Glomerular visceral epithelial cell (primary cell): Measurements from ENCODE around the gene AMMECR1.

ENCODE experiments used
- DNase-seq: peaks from one replicate; pipeline ENCODE4 v3.0.0-alpha.2; 2016; ENCODE audit errors: extremely low spot score

The AMMECR1 gene

DNA sequence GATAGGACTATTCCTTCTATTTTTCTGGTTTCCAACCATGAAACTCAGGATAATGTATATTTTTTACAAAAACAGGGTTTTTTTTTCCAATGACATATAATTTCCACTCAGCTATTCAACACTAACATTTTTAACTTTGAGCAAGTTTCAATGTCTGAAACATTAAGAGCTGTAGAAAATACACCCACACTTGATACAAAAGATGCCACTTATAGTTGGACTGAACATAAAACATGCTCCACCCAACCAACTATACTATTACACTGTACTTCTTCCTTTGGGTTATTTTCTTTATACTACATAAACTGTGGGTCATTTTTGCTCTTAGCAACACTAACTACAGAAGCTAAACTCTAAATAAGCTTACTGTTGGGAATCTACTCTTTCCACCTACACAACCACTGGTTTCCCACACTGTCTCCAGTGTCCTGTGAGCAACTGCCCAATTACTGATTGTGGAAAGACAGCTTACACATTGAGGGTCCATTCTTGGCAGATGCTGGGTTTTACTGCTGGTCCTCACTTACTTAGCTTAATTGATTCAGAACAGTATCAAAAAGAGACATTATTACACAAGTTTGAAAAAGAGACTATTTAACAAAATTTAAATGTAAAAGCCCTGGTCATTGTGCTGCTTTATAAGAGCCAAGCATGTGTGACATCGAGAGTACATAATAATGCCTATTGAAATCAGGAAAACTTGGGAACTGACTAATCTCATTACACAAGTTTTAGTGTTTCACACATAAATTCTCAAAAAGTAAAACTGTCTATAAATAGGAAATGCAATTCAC is 6.3 kb downstream of the AMMECR1 start:
- DNase-seq = no peak

DNA sequence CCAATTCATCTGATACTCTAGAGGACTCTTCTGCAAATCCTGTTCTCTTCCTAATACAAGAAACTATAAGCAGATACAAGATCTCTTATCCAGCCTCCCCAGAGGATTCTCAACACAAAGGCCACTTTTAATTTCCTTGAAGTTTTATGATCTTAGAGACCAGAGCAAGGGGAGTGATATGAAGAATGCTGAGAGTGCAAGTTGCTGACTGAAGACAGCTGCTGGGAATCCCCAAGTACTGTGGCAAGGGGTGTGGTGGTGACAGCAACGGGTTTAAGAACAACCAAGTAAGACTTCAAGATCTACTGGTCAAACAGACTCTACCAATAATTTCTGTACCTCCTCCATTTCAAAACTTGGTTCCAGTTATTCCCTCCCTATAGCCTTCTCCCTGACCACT is 7.0 kb downstream of the AMMECR1 start:
- peak; percentile 10 for DNase-seq

DNA sequence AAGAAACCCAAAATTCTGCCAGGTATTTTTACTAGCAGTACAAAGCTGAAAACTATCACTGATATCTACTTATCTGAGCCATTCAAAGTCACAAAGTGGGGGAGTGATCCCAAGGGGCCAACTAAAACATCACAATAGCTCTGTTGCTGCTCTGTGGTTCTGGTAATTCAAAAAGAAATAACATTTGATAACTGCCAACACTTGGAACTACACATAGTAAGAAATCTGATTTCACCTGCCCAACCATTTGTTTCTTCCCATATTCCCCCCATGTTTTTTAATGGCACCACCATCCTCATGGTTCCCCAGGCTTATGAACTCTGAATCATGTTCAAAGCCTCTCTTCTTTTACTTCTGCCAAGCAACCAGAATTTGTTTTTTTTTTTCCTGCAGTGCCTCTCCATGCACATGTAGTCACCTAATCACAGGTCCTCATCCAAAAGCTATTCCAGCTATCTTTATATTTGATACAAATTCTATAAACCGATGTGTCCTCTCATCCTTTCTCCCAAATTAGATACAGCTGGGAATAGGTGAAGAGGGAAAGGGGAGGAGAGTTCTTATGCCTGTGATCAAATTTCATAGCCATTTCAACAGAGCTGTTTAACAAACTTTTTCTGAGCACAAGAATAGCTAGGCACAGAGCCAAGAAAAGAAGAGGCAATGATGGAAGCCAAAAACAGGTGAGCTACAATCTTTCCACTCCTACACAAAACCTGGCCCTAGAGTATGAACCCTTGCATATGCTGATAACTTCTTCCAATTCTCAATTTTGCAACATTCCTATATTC is 7.7 kb downstream of the AMMECR1 start:
- DNase-seq = no peak

DNA sequence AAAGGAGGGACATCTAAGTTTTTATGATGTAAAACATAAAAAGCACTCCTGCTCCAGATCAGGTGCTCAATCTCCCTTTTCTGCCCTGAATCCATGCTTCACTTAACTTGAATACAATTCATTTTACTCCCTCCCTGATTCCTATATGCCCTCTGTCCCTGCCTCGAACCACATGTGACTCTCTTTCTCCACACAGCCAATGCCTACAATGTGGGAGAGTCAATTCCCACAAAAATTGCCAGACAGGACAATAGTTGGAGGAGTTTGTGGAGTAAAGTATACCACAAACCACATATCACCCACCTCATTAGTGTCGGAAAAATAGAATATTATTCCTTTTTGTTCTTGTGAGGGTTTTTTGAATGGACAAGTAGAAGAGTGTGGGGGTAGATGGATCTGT is 9.7 kb downstream of the AMMECR1 start:
- no peak for DNase-seq

DNA sequence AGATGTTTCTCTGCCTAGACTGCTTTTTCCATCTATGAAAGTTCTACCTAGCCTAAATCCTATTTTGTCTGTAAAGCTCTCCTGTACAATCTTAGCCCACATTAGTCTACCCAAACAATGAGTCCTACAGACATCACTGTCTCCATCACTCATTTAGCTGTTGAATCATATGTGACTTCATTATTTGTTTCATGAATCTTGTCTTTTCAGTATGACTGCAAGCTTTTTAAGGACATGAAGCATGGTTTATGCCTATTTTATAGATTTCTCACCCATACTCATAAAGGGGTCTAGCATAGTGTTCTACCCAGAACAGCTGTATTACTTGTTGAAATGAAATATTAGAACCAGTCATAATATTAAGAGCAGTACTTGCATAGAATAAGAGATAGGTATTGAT is 13.0 kb downstream of the AMMECR1 start:
- DNase-seq = no peak

DNA sequence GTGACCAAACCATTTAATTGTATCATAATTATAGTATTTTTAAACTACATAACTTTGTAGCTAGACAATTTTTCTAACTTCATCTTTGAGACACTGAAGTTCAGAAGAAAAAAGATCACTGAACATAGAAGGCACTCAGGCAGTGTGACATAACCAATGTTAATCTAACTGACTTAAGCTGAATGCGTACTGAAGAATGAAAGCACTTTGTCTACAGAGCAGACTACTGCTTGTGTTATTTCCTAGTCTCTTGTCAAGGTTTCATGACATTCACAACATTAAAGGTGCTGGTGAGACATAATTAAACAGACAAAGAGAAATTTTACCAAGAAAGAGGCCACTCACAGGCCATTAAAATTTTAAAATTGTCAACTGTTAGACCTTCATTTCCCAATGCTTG is 13.5 kb downstream of the AMMECR1 start:
- no peak for DNase-seq

DNA sequence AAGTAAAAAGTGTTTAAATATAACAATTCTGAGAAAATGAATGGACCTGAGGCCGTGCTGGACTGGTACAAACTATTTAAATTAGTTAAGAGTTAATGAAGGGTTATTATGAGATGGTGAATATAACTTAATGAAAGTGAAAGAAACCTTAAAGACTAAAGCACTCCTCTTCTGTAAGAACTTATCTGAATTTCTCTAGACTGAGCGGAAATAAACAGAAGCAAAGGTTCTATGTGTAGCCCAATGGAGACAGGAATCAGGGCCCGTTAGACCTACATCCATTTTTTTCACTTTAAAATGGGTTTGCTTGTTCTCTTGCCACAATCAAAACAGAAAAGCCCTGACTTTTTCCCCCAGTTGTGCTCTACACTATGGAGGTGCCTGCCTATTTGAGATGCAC is 14.9 kb downstream of the AMMECR1 start:
- DNase-seq = no peak

DNA sequence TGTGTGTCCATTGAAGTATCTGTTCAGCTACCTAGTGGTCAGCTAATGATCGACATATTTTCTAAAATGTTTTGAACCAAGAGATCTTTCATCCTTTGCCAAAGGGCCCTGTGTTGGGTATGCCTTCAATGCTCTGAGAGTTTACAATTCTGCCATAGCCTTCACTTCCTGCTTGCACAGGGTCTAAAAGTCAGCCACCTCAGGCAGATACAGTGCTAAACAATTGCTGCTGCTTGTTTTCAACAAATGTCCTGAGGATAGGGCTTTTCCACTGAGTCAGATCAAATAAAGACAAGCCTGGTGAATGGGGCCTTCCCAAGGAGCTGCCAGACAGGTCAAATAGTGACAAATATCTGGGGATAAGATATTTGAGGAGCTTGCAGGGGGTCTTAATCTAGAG is 16.7 kb downstream of the AMMECR1 start:
- no peak for DNase-seq

DNA sequence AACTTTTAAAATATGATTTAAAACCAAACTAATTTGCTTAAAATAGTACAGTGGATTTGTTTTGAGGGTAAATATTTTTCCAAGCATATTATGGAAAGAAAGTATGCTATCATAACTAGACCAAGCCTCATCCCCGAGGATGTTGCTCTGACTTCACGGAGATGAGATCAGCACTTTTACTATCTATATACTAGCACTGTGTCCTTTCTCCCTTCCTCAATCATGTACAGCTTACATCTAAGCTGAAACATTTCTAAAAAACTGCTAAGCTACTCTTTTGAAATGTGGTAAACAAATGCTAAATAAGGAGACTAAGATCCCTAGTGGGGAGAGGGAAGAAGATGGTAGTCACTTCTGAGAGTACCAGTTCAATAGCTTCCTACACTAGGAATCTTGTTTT is 23.8 kb downstream of the AMMECR1 start:
- no peak for DNase-seq

DNA sequence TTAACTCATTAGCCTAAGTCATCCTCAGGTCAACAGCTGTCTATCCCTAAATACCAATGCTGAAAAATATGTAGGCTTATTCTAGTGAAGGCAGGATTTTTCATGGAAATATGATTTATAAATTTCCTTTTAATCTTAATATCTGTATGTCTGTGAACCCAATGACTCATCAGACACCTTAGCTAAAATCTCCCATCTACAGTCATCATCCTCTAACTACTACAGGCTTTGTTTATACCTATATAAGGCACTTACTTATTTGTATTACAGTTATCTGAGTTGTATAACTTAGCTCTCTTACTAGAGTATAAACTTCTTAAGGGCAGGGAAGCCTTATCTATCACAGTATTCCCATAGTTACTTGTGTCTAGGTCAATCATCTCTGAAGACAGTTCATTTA is 24.2 kb downstream of the AMMECR1 start:
- DNase-seq = no peak

DNA sequence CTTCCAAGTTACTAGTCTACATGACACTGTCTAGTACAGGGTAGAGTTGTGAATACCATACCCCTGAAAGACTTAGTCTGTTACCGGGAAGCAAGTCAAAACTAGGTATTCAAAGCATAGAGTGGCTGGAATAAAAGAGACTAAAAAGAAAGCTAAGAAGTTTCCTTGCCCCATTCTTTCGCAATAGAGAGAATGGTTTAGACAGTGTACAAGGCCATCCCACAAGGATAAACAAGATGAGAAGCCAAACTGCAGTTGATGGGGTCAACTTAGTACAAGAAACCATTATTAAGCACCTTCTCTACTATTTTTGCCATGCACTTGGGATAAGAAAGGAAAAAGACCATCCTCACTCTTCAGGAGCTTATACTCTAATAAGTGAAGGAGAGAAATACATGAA is 30.3 kb downstream of the AMMECR1 start:
- DNase-seq = no peak

DNA sequence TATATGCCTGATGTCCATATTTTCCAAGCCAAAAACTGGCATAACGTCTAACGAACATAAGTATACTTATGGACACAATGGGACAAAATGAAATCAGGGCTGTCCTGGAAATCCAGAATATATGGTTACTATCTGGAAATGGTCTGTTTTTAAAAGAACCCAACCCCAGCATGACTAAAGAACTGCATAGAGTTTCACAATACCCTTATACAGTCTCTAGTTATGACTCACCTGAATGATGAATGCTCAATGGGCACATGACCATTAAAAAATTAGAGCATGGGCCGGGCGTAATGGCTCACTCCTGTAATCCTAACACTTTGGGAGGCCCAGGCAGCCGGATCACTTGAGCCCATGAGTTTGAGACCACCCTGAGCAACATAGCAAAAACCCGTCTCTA is 31.8 kb downstream of the AMMECR1 start:
- DNase-seq = peak; percentile 71

DNA sequence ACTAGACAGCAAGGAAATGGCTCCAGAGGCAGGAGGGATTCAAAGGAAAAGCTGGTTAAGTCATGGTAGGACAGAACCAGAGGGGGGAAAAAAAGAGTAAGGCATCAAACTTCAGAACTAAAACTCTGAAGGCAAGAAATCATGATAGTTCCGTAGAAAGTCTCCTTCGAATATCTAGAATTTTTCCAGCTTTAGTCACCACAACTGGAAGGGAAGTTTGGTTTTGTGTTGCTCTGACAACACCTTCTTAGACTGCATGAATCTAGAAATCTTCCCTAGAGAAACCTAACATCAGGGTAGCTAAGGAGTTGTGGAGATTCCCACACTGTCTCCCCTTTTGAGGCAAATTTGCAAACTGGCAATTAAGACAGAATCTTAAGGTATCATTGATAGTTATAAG is 33.7 kb downstream of the AMMECR1 start:
- peak; percentile 79 for DNase-seq

DNA sequence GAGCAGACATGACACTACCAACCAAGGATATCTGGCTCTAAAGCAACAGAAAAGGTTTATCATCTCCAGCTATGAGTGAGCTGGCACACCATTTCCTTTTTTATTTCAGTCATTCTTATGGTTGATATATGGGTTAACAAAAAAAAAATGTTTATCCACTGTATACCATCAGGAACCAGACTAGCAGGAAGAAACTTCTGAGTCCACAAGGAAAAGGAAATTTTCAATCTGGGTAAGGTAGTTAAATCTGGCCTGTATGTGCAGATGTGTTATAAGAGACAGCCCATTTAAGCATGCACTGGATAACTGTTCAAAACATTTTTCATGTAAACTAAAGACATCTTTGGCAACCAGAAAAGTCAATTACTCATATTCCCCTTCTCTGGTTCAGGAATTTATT is 35.0 kb downstream of the AMMECR1 start:
- no peak for DNase-seq

DNA sequence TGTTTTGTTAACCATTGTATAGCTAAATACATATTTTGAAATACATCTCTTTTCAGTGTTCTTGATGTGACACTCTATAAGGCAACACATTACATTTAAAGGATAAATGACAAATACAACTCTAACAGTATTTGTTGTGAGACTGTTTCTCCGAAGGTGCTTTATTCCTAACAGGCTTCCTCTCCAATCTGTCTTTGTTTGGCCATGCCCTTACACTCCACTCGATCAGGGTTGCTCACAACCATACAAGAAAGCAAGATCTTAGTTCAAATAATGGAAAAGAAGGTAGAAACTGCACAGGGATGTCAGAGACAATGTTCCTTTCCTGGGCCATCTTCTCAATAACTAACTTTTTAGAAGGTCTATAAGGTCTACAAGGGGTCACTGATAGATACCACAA is 36.5 kb downstream of the AMMECR1 start:
- DNase-seq = no peak

DNA sequence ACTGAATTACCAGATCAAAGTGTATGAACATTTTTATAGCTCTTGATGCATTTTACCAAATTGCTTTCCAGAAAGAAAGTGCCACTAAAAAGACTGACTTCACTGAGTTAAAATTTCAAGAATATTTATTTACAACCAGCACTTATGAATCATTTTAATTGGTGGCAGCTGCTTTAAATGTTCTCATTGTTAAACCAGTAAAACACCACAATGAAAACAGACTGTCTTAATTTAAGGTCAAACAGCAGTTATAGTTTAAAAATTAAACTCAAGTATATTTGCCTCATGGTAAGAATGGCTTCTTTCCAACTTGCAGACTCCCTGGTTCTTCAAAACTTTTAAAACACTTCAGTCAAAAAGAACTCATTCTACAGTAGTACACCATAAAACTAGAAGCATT is 36.9 kb downstream of the AMMECR1 start:
- DNase-seq = peak; percentile 34

DNA sequence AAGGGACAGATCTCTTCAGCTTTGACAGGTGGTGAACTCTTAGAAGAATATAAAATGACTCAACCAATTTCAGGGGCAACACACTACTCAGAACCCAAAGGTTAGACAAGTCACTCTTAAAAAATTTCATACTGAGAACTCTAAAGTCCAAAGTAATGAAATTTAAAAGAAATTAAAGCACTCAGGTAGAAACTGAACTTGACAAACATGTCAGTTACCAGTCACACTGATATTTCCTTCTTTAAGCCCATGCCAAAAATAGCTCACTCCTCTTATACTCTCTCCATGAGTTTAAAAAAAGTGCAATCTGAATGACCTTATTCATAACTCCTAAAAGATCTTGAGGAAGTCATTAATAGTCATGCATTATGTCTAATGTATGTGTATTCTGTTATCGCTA is 40.3 kb downstream of the AMMECR1 start:
- no peak for DNase-seq

DNA sequence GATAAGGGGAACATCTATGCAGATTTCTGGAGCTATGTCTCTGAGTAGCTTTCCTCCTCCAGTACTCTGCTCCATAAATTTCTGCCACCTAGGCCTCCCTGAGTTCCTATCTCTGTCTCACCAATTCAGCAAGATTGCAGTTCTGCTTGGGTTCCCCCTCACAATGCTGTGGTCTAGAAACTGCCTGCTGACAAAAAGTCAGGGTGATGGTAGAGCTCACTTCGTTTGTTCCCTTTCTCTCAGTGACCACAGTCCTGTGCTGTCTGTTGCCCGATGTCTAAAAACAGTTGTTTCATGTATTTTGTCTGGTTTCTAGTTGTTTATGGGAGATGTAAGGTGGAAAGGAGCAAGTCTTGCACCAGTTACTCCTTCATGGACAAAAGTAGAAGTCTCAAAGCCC is 41.1 kb downstream of the AMMECR1 start:
- peak; percentile 69 for DNase-seq

DNA sequence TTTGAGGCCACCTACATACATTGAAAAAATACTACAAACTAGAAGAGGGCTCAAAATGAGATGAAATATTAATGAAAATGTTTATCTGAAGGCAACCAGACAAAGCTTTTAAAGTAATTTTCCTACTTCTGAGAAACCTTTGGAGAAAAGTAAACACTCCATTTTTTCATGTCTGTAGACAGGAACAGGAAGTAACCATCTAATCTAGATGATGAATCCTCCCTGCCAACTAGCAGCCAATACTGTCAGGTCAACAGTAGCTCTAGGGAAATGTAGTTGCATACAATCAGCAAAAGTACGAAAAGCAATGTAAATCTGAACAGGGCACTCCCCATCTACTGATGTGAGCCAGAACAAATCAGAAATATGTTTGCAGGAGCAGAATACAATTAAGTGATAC is 49.0 kb downstream of the AMMECR1 start:
- no peak for DNase-seq

DNA sequence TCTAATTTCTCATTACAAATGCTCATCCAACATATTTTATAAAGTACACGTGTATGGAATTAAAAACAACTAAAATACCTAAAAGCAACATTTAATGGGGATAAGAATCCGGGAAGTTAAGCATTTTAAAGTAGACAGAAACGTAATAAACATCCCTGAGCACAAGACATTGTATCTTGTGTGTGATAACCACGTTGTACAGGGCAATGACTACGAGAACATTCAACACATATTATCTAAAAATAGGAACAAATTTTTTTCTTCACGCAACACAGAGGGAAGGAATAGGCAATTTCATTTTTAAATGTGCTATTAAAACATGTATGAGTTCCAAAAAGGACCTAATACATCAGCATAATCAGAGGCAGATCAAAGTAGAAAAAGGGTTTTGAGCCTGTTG is 49.5 kb downstream of the AMMECR1 start:
- no peak for DNase-seq

DNA sequence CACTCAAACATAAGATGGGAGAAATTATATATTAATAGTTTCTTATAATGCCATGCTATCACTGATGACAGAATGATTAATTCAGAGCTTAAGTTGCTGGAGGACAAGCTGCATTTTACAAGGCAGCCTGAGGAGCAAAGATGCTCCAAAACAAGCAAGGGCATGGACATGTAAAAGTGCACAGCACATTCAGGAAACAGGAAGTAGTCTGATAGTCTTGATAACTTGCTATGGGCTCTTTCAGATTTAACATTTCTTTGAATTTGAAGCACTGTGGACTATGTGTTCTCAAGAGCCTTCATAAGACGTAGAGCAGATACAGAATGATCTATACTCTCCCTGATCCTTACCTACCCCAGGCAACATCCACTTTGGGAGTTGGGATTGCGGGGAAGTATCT is 50.0 kb downstream of the AMMECR1 start:
- DNase-seq = no peak

DNA sequence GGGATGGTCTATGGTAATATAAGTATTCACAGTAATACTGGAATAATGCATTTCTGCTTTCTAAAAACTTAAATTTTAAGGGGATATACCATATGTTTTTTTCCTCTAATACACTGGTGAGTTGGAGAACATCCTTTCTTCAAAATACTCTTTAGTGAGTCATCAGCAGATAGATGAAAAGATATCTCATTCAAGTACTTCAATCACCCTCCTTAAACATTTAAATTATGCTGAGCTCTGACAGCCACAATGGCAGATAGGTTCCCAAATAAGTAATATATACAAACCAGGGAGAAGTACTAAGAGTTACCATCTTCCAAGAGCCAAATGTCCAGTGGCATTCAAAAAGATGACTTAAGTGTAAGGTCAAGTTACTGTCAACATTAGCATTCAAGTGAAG is 52.2 kb downstream of the AMMECR1 start:
- DNase-seq = no peak

DNA sequence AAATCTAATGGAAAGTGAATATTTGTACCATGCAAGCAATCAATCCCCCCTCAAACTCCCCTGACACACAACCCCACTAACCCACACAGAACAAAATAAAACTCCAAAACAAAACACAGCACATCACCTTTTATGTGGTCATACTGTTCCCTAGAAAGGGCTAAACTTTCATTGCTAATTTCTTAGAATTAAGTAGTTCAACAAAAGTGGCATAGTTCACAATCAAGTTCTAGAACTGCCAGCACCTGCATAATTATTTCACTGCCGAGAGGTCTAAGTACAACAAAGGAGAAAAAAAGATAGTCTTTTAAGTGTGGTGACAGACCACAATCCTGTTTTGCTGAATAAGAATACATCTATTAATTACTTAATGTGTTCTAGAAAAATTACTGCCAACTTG is 58.8 kb downstream of the AMMECR1 start:
- DNase-seq = no peak
